Heart left ventricle (tissue), 13 donors: Measurements from ENCODE around the gene C1orf74.

Source experiments
- POLR2A ChIP-seq, 2 donors: fragments of 450-650 bp; IDR thresholded peaks; one replicate each; pipeline ENCODE4 v1.6.1; 2017; ENCODE audit warnings: antibody characterized with exemption in 2 of 2, mild to moderate bottlenecking in 2 of 2, moderate library complexity in 2 of 2
- TF ChIP-seq, protein P1 (sequence below), 12 donors: fragments of 200-600 bp; sonication (generic) in 4 of 12; IDR thresholded peaks; one replicate each; pipeline versions ENCODE4 v1.5.0 to v1.8.0; 2018 to 2022; ENCODE audit warnings: antibody characterized with exemption in 12 of 12, mild to moderate bottlenecking in 5 of 12
- donor health status: ischemic (EF 13 %, LVEDD 7.1; RV severe dilation, severe dysfunction).
- donor health status: DM: no; HTN: yes; CAD: no.
- donor health status: DM: no; HTN: no; CAD: no.
- donor health status: ischemic (EF 25% LVEDD 6.9; RV normal size, moderate dysfunction).
- donor health status: ischemic (EF 25% LVEDD 5.7; RV mildly dilated, moderate dysfunction).
- donor health status: ischemic (EF 35%, LVEDD 5.7; RV mildly dilated, moderate dysfunction).
- donor health status: nonischemic (EF 11% LVEDD 7.7; RV severe dilation, severe dysfunction).
- donor health status: DM: yes; HTN: yes; CAD: no.
- donor health status: PGD.
- donor health status: ischemic (EF 29% LVEDD 5.4; RV normal size, mild dysfunction).
- donor health status: nonischemic (EF 23%, LVEDD 6.1; RV moderate dilation, normal function).

DNA sequence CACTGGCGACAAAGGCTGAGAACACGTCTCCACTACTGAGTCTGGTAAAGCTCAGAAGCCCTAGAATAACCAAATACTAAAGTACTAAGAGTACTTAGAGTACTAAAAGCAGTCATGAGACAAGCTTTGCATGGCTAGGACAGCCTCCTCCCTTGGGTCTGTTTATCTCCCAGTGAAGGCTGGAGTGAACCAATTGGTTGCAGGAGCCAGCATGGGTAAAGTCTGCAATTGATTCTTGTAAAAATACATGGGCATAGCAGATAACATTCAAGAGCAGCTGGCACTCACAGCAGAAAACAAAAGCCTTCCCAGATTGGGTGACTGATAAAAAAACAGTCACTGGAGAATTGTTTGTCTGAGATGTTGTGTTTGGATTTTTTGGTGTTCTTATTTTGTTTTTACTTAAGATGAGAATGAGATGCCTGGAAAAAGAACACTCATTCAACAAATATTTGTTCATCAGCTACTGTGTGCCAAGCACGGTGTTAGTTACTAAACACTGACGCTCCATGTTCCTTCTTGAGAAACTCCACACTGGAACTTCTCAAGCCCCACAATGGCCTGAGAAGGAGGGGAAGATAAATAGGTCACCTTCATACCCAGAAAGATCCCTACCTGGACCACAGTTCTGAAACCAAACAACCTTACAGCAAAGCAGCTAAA lies 17.9 kb upstream of the C1orf74 start:
- TF ChIP-seq, protein P1, sequence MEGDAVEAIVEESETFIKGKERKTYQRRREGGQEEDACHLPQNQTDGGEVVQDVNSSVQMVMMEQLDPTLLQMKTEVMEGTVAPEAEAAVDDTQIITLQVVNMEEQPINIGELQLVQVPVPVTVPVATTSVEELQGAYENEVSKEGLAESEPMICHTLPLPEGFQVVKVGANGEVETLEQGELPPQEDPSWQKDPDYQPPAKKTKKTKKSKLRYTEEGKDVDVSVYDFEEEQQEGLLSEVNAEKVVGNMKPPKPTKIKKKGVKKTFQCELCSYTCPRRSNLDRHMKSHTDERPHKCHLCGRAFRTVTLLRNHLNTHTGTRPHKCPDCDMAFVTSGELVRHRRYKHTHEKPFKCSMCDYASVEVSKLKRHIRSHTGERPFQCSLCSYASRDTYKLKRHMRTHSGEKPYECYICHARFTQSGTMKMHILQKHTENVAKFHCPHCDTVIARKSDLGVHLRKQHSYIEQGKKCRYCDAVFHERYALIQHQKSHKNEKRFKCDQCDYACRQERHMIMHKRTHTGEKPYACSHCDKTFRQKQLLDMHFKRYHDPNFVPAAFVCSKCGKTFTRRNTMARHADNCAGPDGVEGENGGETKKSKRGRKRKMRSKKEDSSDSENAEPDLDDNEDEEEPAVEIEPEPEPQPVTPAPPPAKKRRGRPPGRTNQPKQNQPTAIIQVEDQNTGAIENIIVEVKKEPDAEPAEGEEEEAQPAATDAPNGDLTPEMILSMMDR (IDR thresholded peaks at IDR 0.05): no peak
- peak in 1 of 2 donors; percentile 37 for TF ChIP-seq POLR2A (IDR thresholded peaks at IDR 0.05)
